Kidney epithelial cell (primary cell): ENCODE data around the gene GSTK1. TPM values are rescaled to one million over a fixed set of nuclear protein-coding genes. Genes with fewer than 3 reads are reported as not detected.

Experiments used
- DNase-seq: peaks from one replicate; pipeline ENCODE4 v3.0.0-alpha.2; 2010; ENCODE audit warnings: low read depth
- H3K27me3 ChIP-seq: 2 replicates; pipeline ENCODE4 v1.6.0; 2011; ENCODE audit warnings: low read length; ENCODE audit not compliant: control insufficient read depth, insufficient read depth
- H3K36me3 ChIP-seq: 2 replicates; pipeline ENCODE4 v1.5.1; 2011; ENCODE audit warnings: low read length; ENCODE audit not compliant: control insufficient read depth, insufficient read depth
- H3K4me3 ChIP-seq: 2 replicates; pipeline ENCODE4 v1.5.1; 2011; ENCODE audit warnings: low read depth, mild to moderate bottlenecking, control low read depth, low read length
- CTCF ChIP-seq: IDR thresholded peaks from 2 replicates; pipeline ENCODE4 v1.5.1; 2011; ENCODE audit warnings: mild to moderate bottlenecking, moderate library complexity, low read length, control low read depth, inconsistent platforms; ENCODE audit not compliant: insufficient read depth, poor library complexity, severe bottlenecking
- total RNA-seq: library from RNA; depleted of rRNA; stranded (reverse); fragments of >200 nt; gene quantifications from 2 replicates; pipeline ENCODE4 v1.2.3, GENCODE V29; 2015

The GSTK1 gene
- total RNA-seq, 1 donor from 2014 or later, result 139 TPM

GRCh38 chr7:143285470-143285778, 22.2 kb downstream of the GSTK1 start:
- Histone ChIP-seq H3K4me3 (peak overlapping the region; percentile 43), H3K27me3 (no peaks in the 10 kb centered on the region), H3K36me3 (no peaks in the 10 kb centered on the region)
- no peak for TF ChIP-seq CTCF
- peak; percentile 61 for DNase-seq

- no peaks in the 10 kb centered on the region for H3K27me3 ChIP-seq
- TF ChIP-seq CTCF, result no peak
- DNase-seq, result no peak
- no peaks in the 10 kb centered on the region for H3K36me3 ChIP-seq
- peak overlapping the region; percentile 2 for H3K4me3 ChIP-seq
Observed at GRCh38 chr7:143285806-143286521, 22.7 kb downstream of the GSTK1 start.

- TF ChIP-seq CTCF, result no peak
- no peak for DNase-seq
- no peaks in the 10 kb centered on the region for H3K27me3 ChIP-seq
- no peak overlapping the region for H3K4me3 ChIP-seq
- H3K36me3 ChIP-seq, result no peaks in the 10 kb centered on the region
Observed at GRCh38 chr7:143286522-143286890, 23.3 kb downstream of the GSTK1 start.

- DNase-seq, result no peak
- TF ChIP-seq CTCF, result no peak
- no peaks in the 10 kb centered on the region for H3K36me3 ChIP-seq
- no peaks in the 10 kb centered on the region for H3K27me3 ChIP-seq
- no peak overlapping the region for H3K4me3 ChIP-seq
Observed at GRCh38 chr7:143287339-143287934, 24.2 kb downstream of the GSTK1 start.

- H3K36me3 ChIP-seq, result no peaks in the 10 kb centered on the region
- H3K27me3 ChIP-seq, result no peaks in the 10 kb centered on the region
- DNase-seq, result peak; percentile 74
- TF ChIP-seq CTCF, result peak; percentile 41
- H3K4me3 ChIP-seq, result peak within 1 kb of the TSS; percentile 76
Observed at GRCh38 chr7:143287935-143288826, 24.9 kb downstream of the GSTK1 start, which contains the start of gene CASP2. CASP2 (plus strand) TSS chr7:143288351; CDS start chr7:143288456, 105 bp downstream.
